IMR-90 (cell line): ENCODE measurements around the gene OLFML3. TPM values are rescaled to one million over a fixed set of nuclear protein-coding genes. Genes with fewer than 3 reads are reported as not detected.

ENCODE experiments used
- ATAC-seq: fragments of 200-7000 bp; cut with Tn5 transposase; 2 replicates; pipeline ENCODE4 v1.9.1; 2020; ENCODE audit warnings: low read depth, mild to moderate bottlenecking, moderate library complexity
- BruUV-seq: library from RNA; stranded (reverse); fragments of 400-500 nt; replicated peaks from 2 replicates; lab custom pipeline; 2021; lab: Mats Ljungman, UMichigan
- CTCF ChIA-PET: fragments of 300-600 bp; formaldehyde crosslinking; extraction: SDS; loops from one replicate; lab custom pipeline; 2021; ENCODE audit warnings: antibody characterized with exemption; lab: Yijun Ruan, JAX
- POLR2A ChIA-PET: fragments of 300-600 bp; sonication (Branson Sonifier 250); formaldehyde crosslinking; loops from one replicate; lab custom pipeline; 2022; ENCODE audit warnings: antibody characterized with exemption; ENCODE audit not compliant: unreplicated experiment; lab: Charles Lee
- DNase-seq: peaks from one replicate; pipeline ENCODE4 v3.0.0; 2013
- H2AFZ ChIP-seq: replicated peaks from 2 replicates; pipeline ENCODE3; 2013; ENCODE audit warnings: low read length, mild to moderate bottlenecking; ENCODE audit not compliant: poor library complexity
- H2AK5ac ChIP-seq: 2 replicates; pipeline ENCODE4 v1.6.1; 2013; ENCODE audit warnings: low read depth, low read length, inconsistent platforms
- H2AK9ac ChIP-seq: replicated peaks from 2 replicates; pipeline ENCODE3; 2013; ENCODE audit warnings: mild to moderate bottlenecking, low read depth, low read length, moderate library complexity; ENCODE audit not compliant: poor library complexity
- H2BK120ac ChIP-seq: 2 replicates; pipeline ENCODE4 v1.6.1; 2013; ENCODE audit warnings: low read depth, low read length, inconsistent platforms
- H2BK15ac ChIP-seq: 3 replicates; pipeline ENCODE4 v1.6.1; 2013; ENCODE audit warnings: low read depth, low read length, inconsistent platforms
- H2BK20ac ChIP-seq: 2 replicates; pipeline ENCODE4 v1.6.1; 2013; ENCODE audit warnings: low read depth, mild to moderate bottlenecking, inconsistent platforms, low read length, moderate library complexity
- H2BK5ac ChIP-seq: 2 replicates; pipeline ENCODE4 v1.6.1; 2013; ENCODE audit warnings: mild to moderate bottlenecking, low read depth, low read length, inconsistent platforms; ENCODE audit not compliant: poor library complexity, severe bottlenecking
- H3K14ac ChIP-seq: replicated peaks from 2 replicates; pipeline ENCODE4 v1.6.1; 2013; ENCODE audit warnings: low read depth, low read length, inconsistent platforms
- H3K18ac ChIP-seq: 2 replicates; pipeline ENCODE4 v1.6.1; 2013; ENCODE audit warnings: low read depth, low read length, control low read depth
- H3K23ac ChIP-seq: 2 replicates; pipeline ENCODE4 v1.6.1; 2013; ENCODE audit warnings: low read depth, low read length, inconsistent platforms
- H3K27ac ChIP-seq: 2 replicates; pipeline ENCODE4 v1.5.1; 2013; ENCODE audit warnings: mild to moderate bottlenecking, control low read depth, low read length; ENCODE audit not compliant: insufficient read depth
- H3K27me3 ChIP-seq: 2 replicates; pipeline ENCODE4 v1.6.1; 2013; ENCODE audit warnings: low read length; ENCODE audit not compliant: control insufficient read depth, insufficient read depth
- H3K36me3 ChIP-seq: 2 replicates; pipeline ENCODE4 v1.6.1; 2013; ENCODE audit warnings: low read length, mixed read lengths; ENCODE audit not compliant: control insufficient read depth, insufficient read depth
- H3K4ac ChIP-seq: 2 replicates; pipeline ENCODE4 v1.6.1; 2013; ENCODE audit warnings: low read depth, low read length, inconsistent platforms
- H3K4me1 ChIP-seq: 2 replicates; pipeline ENCODE4 v1.6.1; 2013; ENCODE audit warnings: low read length, mixed read lengths; ENCODE audit not compliant: control insufficient read depth, insufficient read depth
- H3K4me2 ChIP-seq: 2 replicates; pipeline ENCODE4 v1.6.1; 2013; ENCODE audit warnings: low read depth, mild to moderate bottlenecking, control low read depth, low read length, moderate library complexity
- H3K4me3 ChIP-seq: 2 replicates; pipeline ENCODE4 v1.5.1; 2013; ENCODE audit warnings: low read depth, mild to moderate bottlenecking, control low read depth, low read length, moderate library complexity; ENCODE audit not compliant: insufficient read depth
- H3K56ac ChIP-seq: 2 replicates; pipeline ENCODE4 v1.6.1; 2013; ENCODE audit warnings: low read length, inconsistent platforms; ENCODE audit not compliant: insufficient read depth; ENCODE audit errors: extremely low read depth
- H3K79me1 ChIP-seq, 2 experiments: 2 replicates each; pipeline ENCODE4 v1.6.1; 2013; ENCODE audit warnings: low read length in 2 of 2, inconsistent platforms in 1 of 2, low read depth in 1 of 2
- H3K9ac ChIP-seq: 2 replicates; pipeline ENCODE4 v1.6.1; 2013; ENCODE audit warnings: low read depth, low read length, control low read depth
- H3K9me1 ChIP-seq: 2 replicates; pipeline ENCODE4 v1.6.1; 2013; ENCODE audit warnings: low read length, inconsistent platforms; ENCODE audit not compliant: insufficient read depth
- H3K9me3 ChIP-seq: 2 replicates; pipeline ENCODE4 v1.6.1; 2013; ENCODE audit warnings: low read length; ENCODE audit not compliant: control insufficient read depth, insufficient read depth
- H4K20me1 ChIP-seq: 2 replicates; pipeline ENCODE4 v1.6.1; 2013; ENCODE audit warnings: low read length, inconsistent platforms; ENCODE audit not compliant: insufficient read depth
- H4K5ac ChIP-seq: 2 replicates; pipeline ENCODE4 v1.6.1; 2013; ENCODE audit warnings: mild to moderate bottlenecking, low read depth, low read length, control low read depth
- H4K8ac ChIP-seq, 2 experiments: 2 replicates each; pipeline ENCODE4 v1.6.1; 2013; ENCODE audit warnings: low read depth in 2 of 2, low read length in 2 of 2, control low read depth in 1 of 2, inconsistent platforms in 1 of 2
- H4K91ac ChIP-seq: 2 replicates; pipeline ENCODE4 v1.6.1; 2013; ENCODE audit warnings: low read depth, low read length, inconsistent platforms; ENCODE audit not compliant: insufficient read depth
- ELK1 ChIP-seq: fragments of 150-350 bp; IDR thresholded peaks from 2 replicates; pipeline ENCODE4 v1.6.1; 2016; ENCODE audit warnings: low read depth, mild to moderate bottlenecking, low read length, moderate library complexity, borderline replicate concordance
- FOS ChIP-seq: fragments of 150-350 bp; IDR thresholded peaks from 2 replicates; pipeline ENCODE4 v1.6.1; 2016; ENCODE audit warnings: low read depth, low read length
- MAFK ChIP-seq: IDR thresholded peaks from 2 replicates; pipeline ENCODE4 v1.6.1; 2012; ENCODE audit warnings: low read depth, low read length, improper control_type of control experiment
- NFE2L2 ChIP-seq: fragments of 150-350 bp; IDR thresholded peaks from 2 replicates; pipeline ENCODE4 v1.6.1; 2016; ENCODE audit warnings: low read depth, mild to moderate bottlenecking, low read length
- RAD21 ChIP-seq: IDR thresholded peaks from 2 replicates; pipeline ENCODE4 v1.6.1; 2012; ENCODE audit warnings: low read length, improper control_type of control experiment
- WGBS, 2 experiments: methylation state at CpG; one replicate each; pipeline versions ENCODE4 v1.1.5 to v1.1.7; 2013; ENCODE audit warnings: missing lambda C conversion rate in 2 of 2; ENCODE audit not compliant: insufficient read length in 1 of 2; ENCODE audit errors: extremely low coverage in 2 of 2; 5-methylcytosine and 5-hydroxymethylcytosine counted together
- dilution Hi-C: fragments of 300-500 bp; cut with HindIII; formaldehyde crosslinking; loops from one replicate; pipeline ENCODE4 v1.14.3; 2018; ENCODE audit warnings: low sequenced_read_pairs; ENCODE audit not compliant: unreplicated experiment
- in situ Hi-C: fragments of 300-500 bp; cut with MboI; formaldehyde crosslinking; loops from 3 replicates; pipeline ENCODE4 v1.14.3; 2019; ENCODE audit warnings: low sequenced_read_pairs, inconsistent platforms, mixed read lengths
- intact Hi-C: fragments of 100-400 bp; cut with micrococcal nuclease; formaldehyde crosslinking; loops from 2 replicates; pipeline ENCODE4 v1.10.0; 2022
- polyA plus RNA-seq, 3 experiments: library from polyadenylated mRNA; depleted of rRNA; stranded (reverse); fragments of >200 nt; gene quantifications; 2 replicates each; pipeline ENCODE4 v1.2.3, GENCODE V29; 2012; ENCODE audit warnings: low replicate concordance in 1 of 3
- total RNA-seq: library from RNA; depleted of rRNA; stranded (reverse); fragments of >200 nt; gene quantifications from 2 replicates; pipeline ENCODE4 v1.2.3, GENCODE V29; 2012

Gene OLFML3
- total and polyA plus RNA-seq, 2 of the 4 experiments (the other 2 are of a cell fraction) = 40.9 to 71.3 TPM

GRCh38 chr1:113990961-113991360 is 11.7 kb downstream of the OLFML3 start:
- Histone ChIP-seq H3K27me3 (peaks cover 2% of the 10 kb centered on the region), H3K4me1 (no peaks in the 10 kb centered on the region), H3K27ac (no peak overlapping the region), H2BK15ac (no peak overlapping the region), H3K4ac (no peak overlapping the region), H2BK5ac (no peak overlapping the region), H3K9me1 (no peaks in the 10 kb centered on the region; the same call in 1 of the 2 replicates), H2AFZ (no peak overlapping the region), H3K4me2 (no peak overlapping the region), H3K9ac (no peak overlapping the region), H2AK9ac (no peak overlapping the region), H3K4me3 (no peak overlapping the region), H3K79me1 (no peaks in the 10 kb centered on the region), H3K14ac (no peak overlapping the region), H2BK20ac (no peak overlapping the region), H4K91ac (no peak overlapping the region), H2BK120ac (no peak overlapping the region), H4K20me1 (no peaks in the 10 kb centered on the region), H4K5ac (no peak overlapping the region), H3K23ac (no peak overlapping the region), H3K56ac (no peak overlapping the region), H2AK5ac (no peak overlapping the region), H3K9me3 (peaks cover 10% of the 10 kb centered on the region), H4K8ac (no peak overlapping the region), H3K36me3 (no peaks in the 10 kb centered on the region), H3K18ac (no peak overlapping the region)
- dilution Hi-C loops (no loop called here), intact Hi-C loops (no loop called here), in situ Hi-C loops (no loop called here)
- TF ChIP-seq ELK1 (no peak), NFE2L2 (no peak), RAD21 (no peak), MAFK (no peak), FOS (no peak)
- CTCF ChIA-PET = interaction anchor here (1.2 kb wide), 1 partner anchor 12 kb away, joined by 4 read pairs; the partner anchor contains the start of gene OLFML3
- POLR2A ChIA-PET = no interaction called here
- DNase-seq (no peak), ATAC-seq (no peak)
- no CpG with 5 or more reads among the region's 4 CpGs for WGBS, 2 experiments
- no TSS peak for BruUV-seq
